Tibial artery (tissue), 4 donors: ENCODE measurements around the gene PDCD2.

Experiments
- DNase-seq, 2 donors: peaks; one replicate each; pipeline ENCODE4 v3.0.0-alpha.2; 2019
- H3K27ac ChIP-seq, 2 donors: fragments of 200-600 bp; sonication (generic) in 1 of 2; 1 replicate in 1 of 2; 2 replicates in 1 of 2; pipeline ENCODE4 v1.5.1; 2018 to 2019; ENCODE audit warnings: mild to moderate bottlenecking in 1 of 2
- H3K27me3 ChIP-seq, 2 donors: fragments of 200-600 bp; sonication (generic) in 1 of 2; one replicate each; pipeline versions ENCODE4 v1.5.1 to v1.6.0; 2016 to 2019
- H3K36me3 ChIP-seq, 3 donors: fragments of 200-600 bp; sonication (generic) in 2 of 3; one replicate each; pipeline ENCODE4 v1.5.1; 2016 to 2019; ENCODE audit warnings: mild to moderate bottlenecking in 2 of 3
- H3K4me1 ChIP-seq, 4 donors: fragments of 200-600 bp; sonication (generic) in 2 of 4; 1 replicate in 3 of 4; 2 replicates in 1 of 4; pipeline ENCODE4 v1.5.1; 2016 to 2019
- H3K4me3 ChIP-seq, 2 donors: fragments of 200-600 bp; sonication (generic) in 1 of 2; 1 replicate in 1 of 2; 2 replicates in 1 of 2; pipeline ENCODE4 v1.5.1; 2018 to 2019; ENCODE audit warnings: mild to moderate bottlenecking in 2 of 2
- H3K9me3 ChIP-seq, 3 donors: fragments of 200-600 bp; sonication (generic) in 1 of 3; one replicate each; pipeline ENCODE4 v1.5.1; 2016 to 2019
- CTCF ChIP-seq, 2 experiments: fragments of 200-600 bp in 1 of 2; fragments of 450-650 bp in 1 of 2; IDR thresholded peaks; one replicate each; pipeline ENCODE4 v1.5.1; 2017 to 2019; ENCODE audit warnings: antibody characterized with exemption in 2 of 2, mild to moderate bottlenecking in 1 of 2, moderate library complexity in 1 of 2
- intact Hi-C: fragments of 100-400 bp; cut with DNase I; formaldehyde crosslinking; loops from one replicate; pipeline ENCODE4 v1.15.0; 2023; ENCODE audit warnings: low total_unique reads

The PDCD2 gene

GRCh38 chr6:170596426-170596825 is 12.0 kb upstream of the PDCD2 start:
- Histone ChIP-seq H3K27me3 (peaks cover 0 to 5% of the 10 kb centered on the region in 2 donors), H3K4me1 (no peaks in the 10 kb centered on the region), H3K9me3 (peaks cover 0 to 6% (median 2%) of the 10 kb centered on the region in 3 donors), H3K27ac (no peak overlapping the region), H3K4me3 (no peak overlapping the region), H3K36me3 (no peaks in the 10 kb centered on the region)
- intact Hi-C loops, result no loop called here
- DNase-seq, result no peak
- TF ChIP-seq CTCF (IDR thresholded peaks at IDR 0.05), result no peak

GRCh38 chr6:170590725-170591124 is 6.3 kb upstream of the PDCD2 start:
- H3K9me3 ChIP-seq, result peaks cover 0 to 10% (median 6%) of the 10 kb centered on the region in 3 donors
- H3K4me3 ChIP-seq, result no peak overlapping the region
- no peaks in the 10 kb centered on the region for H3K36me3 ChIP-seq
- peaks cover 0 to under 1% (median 0%) of the 10 kb centered on the region in 4 donors for H3K4me1 ChIP-seq
- intact Hi-C loops, result no loop called here
- no peak for DNase-seq
- peaks cover 0 to 5% of the 10 kb centered on the region in 2 donors for H3K27me3 ChIP-seq
- H3K27ac ChIP-seq, result no peak overlapping the region
- no peak for TF ChIP-seq CTCF (IDR thresholded peaks at IDR 0.05)

- peak overlapping the region; percentile 81 to 93 for H3K4me3 ChIP-seq
- DNase-seq, result no peak
- intact Hi-C loops, result no loop called here
Measured at GRCh38 chr6:170584954-170585498, 589 bp upstream of the PDCD2 start.

GRCh38 chr6:170583756-170584180 is 669 bp downstream of the PDCD2 start:
- peaks cover 0 to 16% (median 10%) of the 10 kb centered on the region in 4 donors for H3K4me1 ChIP-seq
- intact Hi-C loops, result no loop called here
- H3K27me3 ChIP-seq, result no peaks in the 10 kb centered on the region
- H3K9me3 ChIP-seq, result no peaks in the 10 kb centered on the region
- H3K4me3 ChIP-seq, result peak overlapping the region; percentile 81 to 93
- DNase-seq, result no peak
- peak overlapping the region; percentile 77 to 86 for H3K27ac ChIP-seq
- peaks cover 24 to 40% (median 31%) of the 10 kb centered on the region in 3 donors for H3K36me3 ChIP-seq
- no peak for TF ChIP-seq CTCF (IDR thresholded peaks at IDR 0.05)

More at GRCh38 chr6:170584954-170585498, 589 bp upstream of the PDCD2 start:
- H3K27me3 ChIP-seq, result no peaks in the 10 kb centered on the region
- TF ChIP-seq CTCF (IDR thresholded peaks at IDR 0.05), result no peak
- no peaks in the 10 kb centered on the region for H3K9me3 ChIP-seq
- peak overlapping the region; percentile 77 to 86 for H3K27ac ChIP-seq
- H3K4me1 ChIP-seq, result peaks cover 0 to 16% (median 10%) of the 10 kb centered on the region in 4 donors
- H3K36me3 ChIP-seq, result peaks cover 18 to 29% (median 19%) of the 10 kb centered on the region in 3 donors

- no peak overlapping the region for H3K27ac ChIP-seq
- intact Hi-C loops, result no loop called here
- DNase-seq, result no peak
- H3K27me3 ChIP-seq, result no peaks in the 10 kb centered on the region
- peaks cover 0 to 7% (median 3%) of the 10 kb centered on the region in 4 donors for H3K4me1 ChIP-seq
- H3K36me3 ChIP-seq, result peaks cover 49 to 86% (median 51%) of the 10 kb centered on the region in 3 donors
- TF ChIP-seq CTCF (IDR thresholded peaks at IDR 0.05), result no peak
- H3K9me3 ChIP-seq, result no peaks in the 10 kb centered on the region
- no peak overlapping the region for H3K4me3 ChIP-seq
Measured at GRCh38 chr6:170578909-170579308, 5.5 kb downstream of the PDCD2 start.
